CD14-positive monocyte (primary cell): ENCODE results near the gene FBXL17. TPM values are rescaled to one million over a fixed set of nuclear protein-coding genes. Genes with fewer than 3 reads are reported as not detected.

Experiments used
- DNase-seq, 3 donors: peaks; one replicate each; pipeline ENCODE4 v3.0.0-alpha.2; 2011 to 2022
- H2AFZ ChIP-seq: 2 replicates; pipeline ENCODE4 v1.6.0; 2012; ENCODE audit warnings: mild to moderate bottlenecking, low read depth, low read length, inconsistent platforms; ENCODE audit not compliant: insufficient read depth, poor library complexity, severe bottlenecking
- H3K27ac ChIP-seq, 2 donors: 1 replicate in 1 of 2; 2 replicates in 1 of 2; pipeline ENCODE4 v1.5.1; 2012 to 2013; ENCODE audit warnings: low read length in 2 of 2, control low read depth in 1 of 2, inconsistent platforms in 1 of 2, low read depth in 1 of 2, mild to moderate bottlenecking in 1 of 2
- H3K27me3 ChIP-seq, 2 donors: one replicate each; pipeline versions ENCODE4 v1.6.0 to v1.6.1; 2011 to 2013; ENCODE audit warnings: low read length in 2 of 2; ENCODE audit not compliant: control insufficient read depth in 2 of 2, insufficient read depth in 2 of 2
- H3K36me3 ChIP-seq, 2 donors: replicated peaks in 1 of 2; 1 replicate in 1 of 2; 2 replicates in 1 of 2; pipeline versions ENCODE4 v1.5.1 to v1.6.1; 2012 to 2013; ENCODE audit warnings: low read length in 2 of 2, control low read depth in 1 of 2, inconsistent platforms in 1 of 2, mild to moderate bottlenecking in 1 of 2; ENCODE audit not compliant: insufficient read depth in 2 of 2, control insufficient read depth in 1 of 2
- H3K4me1 ChIP-seq, 2 donors: 1 replicate in 1 of 2; 2 replicates in 1 of 2; pipeline versions ENCODE4 v1.5.1 to v1.6.1; 2012 to 2013; ENCODE audit warnings: low read length in 2 of 2, control low read depth in 1 of 2, inconsistent platforms in 1 of 2, mild to moderate bottlenecking in 1 of 2, moderate library complexity in 1 of 2; ENCODE audit not compliant: insufficient read depth in 2 of 2, control insufficient read depth in 1 of 2
- H3K4me2 ChIP-seq: replicated peaks from 2 replicates; pipeline ENCODE3; 2012; ENCODE audit warnings: low read length, moderate library complexity, mild to moderate bottlenecking; ENCODE audit not compliant: poor library complexity, severe bottlenecking; ENCODE audit errors: extremely low read depth
- H3K4me3 ChIP-seq, 3 experiments: fragments of 200-600 bp in 1 of 3; sonication (generic) in 1 of 3; replicated peaks in 1 of 3; 1 replicate in 2 of 3; 2 replicates in 1 of 3; pipeline ENCODE4 v1.5.1; 2011 to 2013; ENCODE audit warnings: low read length in 3 of 3, mild to moderate bottlenecking in 3 of 3, control low read depth in 2 of 3, low read depth in 2 of 3, inconsistent platforms in 1 of 3, moderate library complexity in 1 of 3
- H3K79me2 ChIP-seq: 2 replicates; pipeline ENCODE4 v1.6.0; 2012; ENCODE audit warnings: mild to moderate bottlenecking, control low read depth, inconsistent platforms, low read length, moderate library complexity; ENCODE audit not compliant: insufficient read depth
- H3K9ac ChIP-seq: 2 replicates; pipeline ENCODE4 v1.6.0; 2017; ENCODE audit warnings: low read length, mild to moderate bottlenecking; ENCODE audit not compliant: insufficient read depth, poor library complexity, severe bottlenecking
- H3K9me3 ChIP-seq, 2 donors: replicated peaks in 1 of 2; 1 replicate in 1 of 2; 2 replicates in 1 of 2; pipeline versions ENCODE4 v1.5.1 to v1.6.1; 2012 to 2013; ENCODE audit warnings: low read length in 2 of 2, control low read depth in 1 of 2; ENCODE audit not compliant: control insufficient read depth in 1 of 2, insufficient read depth in 1 of 2
- H4K20me1 ChIP-seq: 2 replicates; pipeline ENCODE4 v1.6.0; 2012; ENCODE audit warnings: mild to moderate bottlenecking, low read length, control low read depth, moderate library complexity; ENCODE audit not compliant: insufficient read depth
- H3K27ac Mint-ChIP-seq, 7 donors: one replicate each; pipeline ENCODE4 v1.8.0; 2020; ENCODE audit warnings: mild to moderate bottlenecking in 7 of 7, mixed read lengths in 7 of 7, moderate library complexity in 6 of 7, inconsistent platforms in 2 of 7
- H3K27me3 Mint-ChIP-seq, 3 donors: one replicate each; pipeline ENCODE4 v1.8.0; 2021 to 2022; ENCODE audit warnings: low read depth in 3 of 3, mild to moderate bottlenecking in 3 of 3, mixed read lengths in 3 of 3, moderate library complexity in 3 of 3, inconsistent platforms in 1 of 3
- H3K36me3 Mint-ChIP-seq, 2 donors: one replicate each; pipeline ENCODE4 v1.8.0; 2020; ENCODE audit warnings: mixed read lengths in 2 of 2, inconsistent platforms in 1 of 2, mild to moderate bottlenecking in 1 of 2
- H3K4me1 Mint-ChIP-seq: one replicate; pipeline ENCODE4 v1.8.0; 2020; ENCODE audit warnings: mild to moderate bottlenecking, mixed read lengths
- H3K4me3 Mint-ChIP-seq, 2 donors: one replicate each; pipeline ENCODE4 v1.8.0; 2020; ENCODE audit warnings: mild to moderate bottlenecking in 2 of 2, mixed read lengths in 2 of 2, moderate library complexity in 1 of 2
- H3K9me3 Mint-ChIP-seq, 7 donors: one replicate each; pipeline ENCODE4 v1.8.0; 2020 to 2022; ENCODE audit warnings: mixed read lengths in 7 of 7, mild to moderate bottlenecking in 6 of 7, moderate library complexity in 6 of 7, inconsistent platforms in 2 of 7
- WGBS: methylation state at CpG from one replicate; pipeline ENCODE4 v1.1.5; 2013; ENCODE audit warnings: missing lambda C conversion rate; ENCODE audit not compliant: insufficient coverage; 5-methylcytosine and 5-hydroxymethylcytosine counted together
- intact Hi-C, 2 donors: fragments of 100-400 bp; cut with micrococcal nuclease; formaldehyde crosslinking; loops; one replicate each; pipeline versions ENCODE4 v1.15.0 to v1.15.1; 2023
- polyA plus RNA-seq, 3 donors: library from polyadenylated mRNA; depleted of rRNA in 1 of 3; unstranded in 2 of 3; stranded (reverse) in 1 of 3; fragments of 300-500 nt in 2 of 3; fragments of >200 nt in 1 of 3; fragmentation: Illumina TruSeq in 2 of 3; gene quantifications; 1 replicate in 2 of 3; 2 replicates in 1 of 3; pipeline ENCODE4 v1.2.3, GENCODE V29; 2012 to 2021
- TF ChIP-seq, protein P1 (sequence below): fragments of 200-600 bp; IDR thresholded peaks from one replicate; pipeline ENCODE4 v1.8.0; 2022; ENCODE audit warnings: antibody characterized with exemption, mild to moderate bottlenecking

The FBXL17 gene
- polyA plus RNA-seq, 3 donors = 1.5 to 6.6 (median 2.0) TPM

- no peaks in the 10 kb centered on the region for H3K36me3 ChIP-seq
- H4K20me1 ChIP-seq = no peaks in the 10 kb centered on the region
- H3K4me1 ChIP-seq = no peaks in the 10 kb centered on the region
- no peaks in the 10 kb centered on the region for H3K79me2 ChIP-seq
- WGBS = no CpG with 5 or more reads among the region's 3 CpGs
- intact Hi-C loops = no loop called here
- Mint-ChIP-seq H3K4me3 (no peak overlapping the region), H3K27ac (no peak overlapping the region), H3K9me3 (peaks cover 0 to 6% (median 0%) of the 10 kb centered on the region in 7 donors), H3K27me3 (peaks cover 0 to 5% (median 1%) of the 10 kb centered on the region in 3 donors), H3K4me1 (no peaks in the 10 kb centered on the region), H3K36me3 (peaks cover 3 to 4% of the 10 kb centered on the region in 2 donors)
- no peak for DNase-seq
- H2AFZ ChIP-seq = no peak overlapping the region
- no peak overlapping the region for H3K27ac ChIP-seq
- H3K4me2 ChIP-seq = no peak overlapping the region
- no peaks in the 10 kb centered on the region for H3K27me3 ChIP-seq
- no peaks in the 10 kb centered on the region for H3K9me3 ChIP-seq
- H3K4me3 ChIP-seq = no peak overlapping the region
- TF ChIP-seq, protein P1, sequence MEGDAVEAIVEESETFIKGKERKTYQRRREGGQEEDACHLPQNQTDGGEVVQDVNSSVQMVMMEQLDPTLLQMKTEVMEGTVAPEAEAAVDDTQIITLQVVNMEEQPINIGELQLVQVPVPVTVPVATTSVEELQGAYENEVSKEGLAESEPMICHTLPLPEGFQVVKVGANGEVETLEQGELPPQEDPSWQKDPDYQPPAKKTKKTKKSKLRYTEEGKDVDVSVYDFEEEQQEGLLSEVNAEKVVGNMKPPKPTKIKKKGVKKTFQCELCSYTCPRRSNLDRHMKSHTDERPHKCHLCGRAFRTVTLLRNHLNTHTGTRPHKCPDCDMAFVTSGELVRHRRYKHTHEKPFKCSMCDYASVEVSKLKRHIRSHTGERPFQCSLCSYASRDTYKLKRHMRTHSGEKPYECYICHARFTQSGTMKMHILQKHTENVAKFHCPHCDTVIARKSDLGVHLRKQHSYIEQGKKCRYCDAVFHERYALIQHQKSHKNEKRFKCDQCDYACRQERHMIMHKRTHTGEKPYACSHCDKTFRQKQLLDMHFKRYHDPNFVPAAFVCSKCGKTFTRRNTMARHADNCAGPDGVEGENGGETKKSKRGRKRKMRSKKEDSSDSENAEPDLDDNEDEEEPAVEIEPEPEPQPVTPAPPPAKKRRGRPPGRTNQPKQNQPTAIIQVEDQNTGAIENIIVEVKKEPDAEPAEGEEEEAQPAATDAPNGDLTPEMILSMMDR = no peak
- no peak overlapping the region for H3K9ac ChIP-seq
Observed at GRCh38 chr5:107900721-107901120, 481.2 kb downstream of the FBXL17 start.

DNA sequence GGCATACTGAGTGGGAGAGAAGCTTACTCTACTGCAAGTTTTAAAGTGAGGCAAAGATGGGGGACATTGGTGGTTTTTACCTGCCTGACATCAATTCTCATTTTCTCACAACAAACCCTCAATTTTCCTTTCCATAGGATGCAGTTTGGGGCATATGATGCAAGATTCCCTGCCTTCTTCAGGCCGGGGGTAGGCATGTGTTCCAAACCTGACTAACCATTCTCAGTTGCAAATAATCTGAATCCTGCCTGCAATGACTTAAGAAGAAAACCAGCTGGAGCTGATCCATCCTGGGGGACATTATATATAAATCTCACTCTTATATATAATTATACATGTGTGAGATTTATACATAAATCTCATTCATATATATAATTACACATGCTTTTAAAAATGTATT lies 487.5 kb downstream of the FBXL17 start:
- no peaks in the 10 kb centered on the region for H3K9me3 ChIP-seq
- Mint-ChIP-seq H3K27ac (no peak overlapping the region), H3K4me3 (no peak overlapping the region), H3K4me1 (peaks cover 15% of the 10 kb centered on the region), H3K27me3 (peaks cover 0 to 3% (median 0%) of the 10 kb centered on the region in 3 donors), H3K9me3 (peaks cover 0 to 5% (median 0%) of the 10 kb centered on the region in 7 donors), H3K36me3 (peaks cover 7 to 8% of the 10 kb centered on the region in 2 donors)
- no peaks in the 10 kb centered on the region for H4K20me1 ChIP-seq
- TF ChIP-seq, protein P1 = no peak
- H3K9ac ChIP-seq = no peak overlapping the region
- WGBS = no CpG with 5 or more reads among the region's 1 CpG
- H3K4me3 ChIP-seq = no peak overlapping the region
- no peak overlapping the region for H2AFZ ChIP-seq
- intact Hi-C loops = no loop called here
- H3K27me3 ChIP-seq = no peaks in the 10 kb centered on the region
- H3K79me2 ChIP-seq = no peaks in the 10 kb centered on the region
- no peaks in the 10 kb centered on the region for H3K36me3 ChIP-seq
- H3K4me2 ChIP-seq = no peak overlapping the region
- peaks cover 7 to 9% of the 10 kb centered on the region in 2 donors for H3K4me1 ChIP-seq
- DNase-seq = no peak
- no peak overlapping the region for H3K27ac ChIP-seq
